IMR-90 (cell line): ENCODE results near the gene ARRB1.

ENCODE experiments used
- CEBPB ChIP-seq: IDR thresholded peaks from 2 replicates; pipeline ENCODE4 v1.6.1; 2012; ENCODE audit warnings: low read depth, low read length, improper control_type of control experiment
- CHD1 ChIP-seq: IDR thresholded peaks from 2 replicates; pipeline ENCODE4 v1.6.1; 2012; ENCODE audit warnings: low read depth, low read length, improper control_type of control experiment
- FOS ChIP-seq: fragments of 150-350 bp; IDR thresholded peaks from 2 replicates; pipeline ENCODE4 v1.6.1; 2016; ENCODE audit warnings: low read depth, low read length
- MAFK ChIP-seq: IDR thresholded peaks from 2 replicates; pipeline ENCODE4 v1.6.1; 2012; ENCODE audit warnings: low read depth, low read length, improper control_type of control experiment
- MXI1 ChIP-seq: IDR thresholded peaks from 2 replicates; pipeline ENCODE4 v1.6.1; 2012; ENCODE audit warnings: low read depth, mild to moderate bottlenecking, low read length, moderate library complexity, borderline replicate concordance
- POLR2A ChIP-seq: IDR thresholded peaks from 2 replicates; pipeline ENCODE4 v1.6.1; 2012; ENCODE audit warnings: mild to moderate bottlenecking, low read depth, low read length
- RAD21 ChIP-seq: IDR thresholded peaks from 2 replicates; pipeline ENCODE4 v1.6.1; 2012; ENCODE audit warnings: low read length, improper control_type of control experiment
- RCOR1 ChIP-seq: IDR thresholded peaks from 2 replicates; pipeline ENCODE4 v1.6.1; 2012; ENCODE audit warnings: mild to moderate bottlenecking, low read length, improper control_type of control experiment; ENCODE audit not compliant: insufficient replicate concordance
- RFX5 ChIP-seq: IDR thresholded peaks from 2 replicates; pipeline ENCODE4 v1.8.0; 2012; ENCODE audit warnings: low read depth, mild to moderate bottlenecking, low read length, moderate library complexity
- SMC3 ChIP-seq: fragments of 150-350 bp; IDR thresholded peaks from 2 replicates; pipeline ENCODE4 v1.6.1; 2016; ENCODE audit warnings: low read depth, mild to moderate bottlenecking, antibody characterized with exemption, low read length, moderate library complexity
- USF2 ChIP-seq: fragments of 150-350 bp; IDR thresholded peaks from 2 replicates; pipeline ENCODE4 v1.6.1; 2017; ENCODE audit warnings: mild to moderate bottlenecking, antibody characterized with exemption, low read length, low read depth
- TF ChIP-seq, protein P1 (sequence below): conservative IDR thresholded peaks from 2 replicates; pipeline ENCODE4 v1.5.1; 2012; ENCODE audit warnings: mild to moderate bottlenecking, low read depth, low read length, improper control_type of control experiment
- TF ChIP-seq, protein P2 (sequence below): fragments of 150-350 bp; IDR thresholded peaks from 2 replicates; pipeline ENCODE4 v1.6.1; 2016; ENCODE audit warnings: low read depth, mild to moderate bottlenecking, low read length, moderate library complexity, borderline replicate concordance

GRCh38 chr11:75312346-75312745, 39.1 kb downstream of the ARRB1 start:
- TF ChIP-seq, protein P1, sequence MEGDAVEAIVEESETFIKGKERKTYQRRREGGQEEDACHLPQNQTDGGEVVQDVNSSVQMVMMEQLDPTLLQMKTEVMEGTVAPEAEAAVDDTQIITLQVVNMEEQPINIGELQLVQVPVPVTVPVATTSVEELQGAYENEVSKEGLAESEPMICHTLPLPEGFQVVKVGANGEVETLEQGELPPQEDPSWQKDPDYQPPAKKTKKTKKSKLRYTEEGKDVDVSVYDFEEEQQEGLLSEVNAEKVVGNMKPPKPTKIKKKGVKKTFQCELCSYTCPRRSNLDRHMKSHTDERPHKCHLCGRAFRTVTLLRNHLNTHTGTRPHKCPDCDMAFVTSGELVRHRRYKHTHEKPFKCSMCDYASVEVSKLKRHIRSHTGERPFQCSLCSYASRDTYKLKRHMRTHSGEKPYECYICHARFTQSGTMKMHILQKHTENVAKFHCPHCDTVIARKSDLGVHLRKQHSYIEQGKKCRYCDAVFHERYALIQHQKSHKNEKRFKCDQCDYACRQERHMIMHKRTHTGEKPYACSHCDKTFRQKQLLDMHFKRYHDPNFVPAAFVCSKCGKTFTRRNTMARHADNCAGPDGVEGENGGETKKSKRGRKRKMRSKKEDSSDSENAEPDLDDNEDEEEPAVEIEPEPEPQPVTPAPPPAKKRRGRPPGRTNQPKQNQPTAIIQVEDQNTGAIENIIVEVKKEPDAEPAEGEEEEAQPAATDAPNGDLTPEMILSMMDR, result no peak
- TF ChIP-seq, protein P2, sequence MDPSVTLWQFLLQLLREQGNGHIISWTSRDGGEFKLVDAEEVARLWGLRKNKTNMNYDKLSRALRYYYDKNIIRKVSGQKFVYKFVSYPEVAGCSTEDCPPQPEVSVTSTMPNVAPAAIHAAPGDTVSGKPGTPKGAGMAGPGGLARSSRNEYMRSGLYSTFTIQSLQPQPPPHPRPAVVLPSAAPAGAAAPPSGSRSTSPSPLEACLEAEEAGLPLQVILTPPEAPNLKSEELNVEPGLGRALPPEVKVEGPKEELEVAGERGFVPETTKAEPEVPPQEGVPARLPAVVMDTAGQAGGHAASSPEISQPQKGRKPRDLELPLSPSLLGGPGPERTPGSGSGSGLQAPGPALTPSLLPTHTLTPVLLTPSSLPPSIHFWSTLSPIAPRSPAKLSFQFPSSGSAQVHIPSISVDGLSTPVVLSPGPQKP, result no peak
- TF ChIP-seq POLR2A (no peak), RFX5 (no peak), RAD21 (no peak), RCOR1 (no peak), SMC3 (no peak), MXI1 (no peak), FOS (no peak), MAFK (no peak), USF2 (no peak), CHD1 (no peak), CEBPB (no peak)
